Inferior parietal cortex (tissue), 1 donor: ENCODE data around the gene LRRC27.

ENCODE experiments used
- DNase-seq: peaks from one replicate; pipeline ENCODE4 v3.0.0-alpha.2; 2016; ENCODE audit errors: extremely low spot score

The LRRC27 gene

DNA sequence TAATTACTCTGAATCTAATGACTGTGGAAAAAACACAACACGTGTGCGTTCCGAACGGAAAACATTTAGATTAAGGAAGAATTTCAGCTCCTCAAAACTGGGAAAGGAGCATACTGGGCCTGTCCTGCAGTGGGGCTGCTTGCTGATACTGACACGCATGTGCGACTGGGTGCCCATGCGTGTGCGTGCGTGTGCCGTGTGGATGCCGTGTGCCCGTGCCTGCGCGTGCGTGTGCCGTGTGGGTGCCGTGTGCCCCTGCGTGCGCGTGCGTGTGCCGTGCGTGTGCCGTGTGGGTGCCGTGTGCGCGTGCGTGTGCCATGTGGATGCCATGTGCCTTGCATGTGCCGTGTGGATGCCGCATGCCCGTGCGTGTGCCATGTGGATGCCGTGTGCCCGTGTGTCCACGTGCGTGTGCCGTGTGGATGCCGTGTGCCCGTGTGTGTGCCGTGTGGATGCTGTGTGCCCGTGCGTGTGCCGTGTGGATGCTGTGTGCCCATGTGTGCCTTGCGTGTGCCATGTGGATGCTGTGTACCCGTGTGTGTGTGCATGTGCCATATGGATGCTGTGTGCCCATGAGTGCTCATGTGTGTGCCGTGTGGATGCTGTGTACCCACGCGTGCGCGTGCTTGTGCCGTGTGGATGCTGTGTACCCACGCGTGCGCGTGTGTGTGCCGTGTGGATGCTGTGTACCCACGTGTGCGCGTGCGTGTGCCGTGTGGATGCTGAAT is 93.2 kb downstream of the LRRC27 start:
- DNase-seq, result no peak

DNA sequence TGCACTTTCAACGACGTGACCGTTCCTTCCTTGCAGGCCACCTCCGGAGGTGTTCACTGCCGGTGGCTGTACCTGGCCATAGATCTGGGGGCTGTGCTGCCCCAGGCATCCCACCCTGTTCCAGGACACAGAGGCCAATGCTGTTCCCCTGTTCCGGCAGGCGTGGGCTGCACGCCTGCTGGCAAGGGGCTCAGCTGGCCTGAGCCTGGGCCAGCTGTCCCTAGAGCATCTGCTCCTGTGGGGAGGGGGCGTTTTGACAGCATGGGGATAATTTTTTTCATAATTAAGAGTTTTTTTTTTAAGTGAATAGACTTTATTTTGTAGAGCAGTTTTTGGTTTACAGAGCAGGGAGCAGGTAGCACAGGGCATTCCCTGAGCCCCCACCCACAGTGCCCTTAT is 93.8 kb downstream of the LRRC27 start:
- DNase-seq, result no peak

DNA sequence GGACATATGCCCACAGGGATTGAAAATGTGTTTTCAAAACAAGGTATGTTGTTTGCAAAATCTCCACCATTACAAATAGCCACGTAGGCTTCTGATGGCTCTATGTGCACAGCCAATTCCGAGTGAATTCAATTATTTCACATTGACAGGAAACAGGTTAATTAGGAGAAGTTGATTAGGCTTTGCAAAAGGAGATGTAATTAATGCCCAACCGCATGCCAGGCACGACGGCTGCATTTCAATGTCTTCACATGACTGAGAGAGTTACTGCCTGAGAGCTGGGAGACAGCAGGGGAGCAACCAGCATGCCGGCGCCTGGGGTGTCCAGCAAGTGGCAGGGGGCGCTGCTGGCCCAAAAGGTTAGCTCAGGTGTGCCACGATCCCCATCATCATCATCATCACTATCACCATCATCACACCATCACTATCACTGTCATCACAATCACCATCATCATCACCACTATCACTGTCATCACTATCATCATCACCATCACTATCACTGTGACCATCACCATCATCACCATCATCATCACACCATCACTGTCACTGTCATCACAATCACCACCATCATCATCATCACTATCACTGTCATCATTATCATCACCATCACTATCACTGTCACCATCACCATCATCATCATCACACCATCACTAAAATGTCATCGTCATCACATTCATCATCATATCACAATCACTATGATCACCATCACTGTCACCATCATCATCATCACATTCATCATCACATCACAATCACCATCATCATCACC is 95.2 kb downstream of the LRRC27 start:
- no peak for DNase-seq

DNA sequence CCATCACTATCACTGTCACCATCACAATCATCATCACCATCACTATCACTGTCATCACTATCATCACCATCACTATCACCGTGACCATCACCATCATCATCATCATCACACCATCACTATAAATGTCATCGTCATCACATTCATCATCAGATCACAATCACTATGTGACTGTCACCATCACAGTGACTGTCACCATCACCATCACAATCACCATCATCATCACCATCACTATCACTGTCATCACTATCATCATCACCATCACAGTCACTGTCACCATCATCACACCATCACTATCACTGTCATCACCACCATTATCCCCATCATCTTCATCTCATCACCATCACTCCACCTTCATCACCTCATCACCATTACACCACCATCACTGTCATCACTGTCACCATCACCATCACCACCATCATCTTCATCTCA is 96.0 kb downstream of the LRRC27 start:
- DNase-seq, result no peak

DNA sequence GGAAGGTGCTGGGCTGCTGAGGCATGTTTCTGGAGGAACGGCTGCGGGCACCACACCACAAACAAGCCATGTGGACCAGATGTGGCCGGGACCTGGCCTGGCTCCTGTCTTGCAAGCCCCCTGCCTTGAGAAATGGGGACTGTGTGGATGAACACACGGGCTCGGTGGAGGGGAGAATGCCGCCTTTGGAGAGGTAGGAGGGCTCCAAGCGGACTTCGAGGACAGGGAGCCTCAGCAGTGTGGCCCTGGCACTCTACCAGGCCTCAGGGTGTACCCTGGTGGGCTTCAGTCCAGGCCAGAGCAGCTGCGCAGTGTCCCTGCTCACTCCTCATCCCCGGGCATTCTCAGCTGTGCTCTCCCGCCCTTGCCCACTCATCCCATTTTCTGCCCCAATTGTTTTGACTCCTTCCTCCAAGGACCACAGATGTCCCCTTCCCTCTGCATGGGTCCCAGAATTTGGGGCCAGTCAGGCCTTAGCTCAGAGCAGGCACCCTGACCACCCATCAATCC is 96.5 kb downstream of the LRRC27 start:
- no peak for DNase-seq
